Liver (tissue), 9 donors: ENCODE measurements around the gene SLC24A4. TPM values are rescaled to one million over a fixed set of nuclear protein-coding genes. Genes with fewer than 3 reads are reported as not detected.

ENCODE experiments used
- DNase-seq: peaks from one replicate; pipeline ENCODE4 v3.0.0-alpha.2; 2017; ENCODE audit warnings: low spot score
- H3K27ac ChIP-seq, 2 donors: one replicate each; pipeline ENCODE4 v1.7.0; 2013; ENCODE audit warnings: inconsistent platforms in 2 of 2, low read length in 2 of 2, control low read depth in 1 of 2, low read depth in 1 of 2, mild to moderate bottlenecking in 1 of 2
- H3K27me3 ChIP-seq, 4 donors: one replicate each; pipeline versions ENCODE4 v1.6.1 to v1.7.0; 2013; ENCODE audit warnings: low read length in 3 of 4, inconsistent platforms in 1 of 4, mild to moderate bottlenecking in 1 of 4, moderate library complexity in 1 of 4; ENCODE audit not compliant: control insufficient read depth in 4 of 4, insufficient read depth in 4 of 4
- H3K36me3 ChIP-seq, 4 donors: one replicate each; pipeline versions ENCODE4 v1.6.1 to v1.7.0; 2013; ENCODE audit warnings: low read length in 3 of 4, mild to moderate bottlenecking in 3 of 4, low read depth in 1 of 4, moderate library complexity in 1 of 4; ENCODE audit not compliant: control insufficient read depth in 4 of 4, insufficient read depth in 3 of 4
- H3K4me1 ChIP-seq, 4 donors: one replicate each; pipeline versions ENCODE4 v1.6.1 to v1.7.0; 2013; ENCODE audit warnings: low read length in 3 of 4, mild to moderate bottlenecking in 3 of 4, moderate library complexity in 1 of 4; ENCODE audit not compliant: control insufficient read depth in 4 of 4, insufficient read depth in 4 of 4
- H3K4me3 ChIP-seq, 3 donors: one replicate each; pipeline versions ENCODE4 v1.6.1 to v1.7.0; 2013; ENCODE audit warnings: low read length in 3 of 3, control low read depth in 1 of 3, low read depth in 1 of 3, mild to moderate bottlenecking in 1 of 3
- H3K9ac ChIP-seq, 2 donors: one replicate each; pipeline ENCODE4 v1.7.0; 2013; ENCODE audit warnings: low read length in 2 of 2, mild to moderate bottlenecking in 2 of 2, moderate library complexity in 2 of 2, control low read depth in 1 of 2, low read depth in 1 of 2
- H3K9me3 ChIP-seq, 4 donors: one replicate each; pipeline versions ENCODE4 v1.6.1 to v1.7.0; 2013; ENCODE audit warnings: low read length in 3 of 4; ENCODE audit not compliant: control insufficient read depth in 4 of 4
- EGR1 ChIP-seq, 2 donors: IDR thresholded peaks; 2 replicates each; pipeline ENCODE4 v1.6.1; 2016 to 2018; ENCODE audit warnings: antibody characterized with exemption in 2 of 2, low read depth in 2 of 2
- FOXA1 ChIP-seq: IDR thresholded peaks from 2 replicates; pipeline ENCODE4 v1.6.1; 2016; ENCODE audit warnings: antibody characterized with exemption
- FOXA2 ChIP-seq: IDR thresholded peaks from 2 replicates; pipeline ENCODE4 v1.6.1; 2016; ENCODE audit warnings: antibody characterized with exemption
- GABPA ChIP-seq, 2 donors: IDR thresholded peaks in 1 of 2; conservative IDR thresholded peaks in 1 of 2; 2 replicates each; pipeline ENCODE4 v1.6.1; 2016; ENCODE audit warnings: antibody characterized with exemption in 2 of 2, mild to moderate bottlenecking in 1 of 2, moderate library complexity in 1 of 2
- HNF4G ChIP-seq: IDR thresholded peaks from 2 replicates; pipeline ENCODE4 v1.6.1; 2016; ENCODE audit warnings: antibody characterized with exemption
- JUND ChIP-seq, 2 donors: IDR thresholded peaks; 2 replicates each; pipeline ENCODE4 v1.6.1; 2016; ENCODE audit warnings: antibody characterized with exemption in 2 of 2
- NR2F2 ChIP-seq: IDR thresholded peaks from 2 replicates; pipeline ENCODE4 v1.6.1; 2016; ENCODE audit warnings: antibody characterized with exemption
- RXRA ChIP-seq, 2 donors: IDR thresholded peaks; 2 replicates each; pipeline ENCODE4 v1.6.1; 2017 to 2018; ENCODE audit warnings: antibody characterized with exemption in 2 of 2, mild to moderate bottlenecking in 1 of 2
- TAF1 ChIP-seq: conservative IDR thresholded peaks from 2 replicates; pipeline ENCODE4 v1.6.1; 2016; ENCODE audit warnings: antibody characterized with exemption, mild to moderate bottlenecking
- YY1 ChIP-seq: IDR thresholded peaks from 2 replicates; pipeline ENCODE4 v1.6.1; 2016; ENCODE audit warnings: antibody characterized with exemption, mild to moderate bottlenecking
- WGBS: extraction: QIAGEN DNeasy Blood & Tissue Kit; methylation state at CpG from one replicate; pipeline ENCODE4 v1.1.7; 2013; 5-methylcytosine and 5-hydroxymethylcytosine counted together
- polyA plus RNA-seq, 2 donors: library from polyadenylated mRNA; stranded (reverse) in 1 of 2; unstranded in 1 of 2; fragments of 200-250 nt in 1 of 2; fragments of >200 nt in 1 of 2; fragmentation: Nextera tagmentation in 1 of 2; extraction: Ambion mirVana in 1 of 2; gene quantifications; one replicate each; pipeline versions ENCODE4 v1.2.1 to v1.2.3, GENCODE V29; 2013 to 2015
- total RNA-seq, 2 donors: library from RNA; depleted of rRNA; stranded (reverse); fragments of >200 nt; gene quantifications; one replicate each; pipeline ENCODE4 v1.2.3, GENCODE V29; 2014
- TF ChIP-seq, protein P1 (sequence below): IDR thresholded peaks from 2 replicates; pipeline ENCODE4 v1.6.1; 2016; ENCODE audit warnings: antibody characterized with exemption, mild to moderate bottlenecking
- TF ChIP-seq, protein P2 (sequence below): IDR thresholded peaks from 2 replicates; pipeline ENCODE4 v1.6.1; 2016; ENCODE audit warnings: antibody characterized with exemption
- donor health status: healthy.
- donor health status: healthy.
- donor health status: healthy.
- donor health status: healthy.
- donor health status: healthy.

SLC24A4 gene
- total and polyA plus RNA-seq, 4 donors, result 0.06 to 0.23 (median 0.12) TPM

DNA sequence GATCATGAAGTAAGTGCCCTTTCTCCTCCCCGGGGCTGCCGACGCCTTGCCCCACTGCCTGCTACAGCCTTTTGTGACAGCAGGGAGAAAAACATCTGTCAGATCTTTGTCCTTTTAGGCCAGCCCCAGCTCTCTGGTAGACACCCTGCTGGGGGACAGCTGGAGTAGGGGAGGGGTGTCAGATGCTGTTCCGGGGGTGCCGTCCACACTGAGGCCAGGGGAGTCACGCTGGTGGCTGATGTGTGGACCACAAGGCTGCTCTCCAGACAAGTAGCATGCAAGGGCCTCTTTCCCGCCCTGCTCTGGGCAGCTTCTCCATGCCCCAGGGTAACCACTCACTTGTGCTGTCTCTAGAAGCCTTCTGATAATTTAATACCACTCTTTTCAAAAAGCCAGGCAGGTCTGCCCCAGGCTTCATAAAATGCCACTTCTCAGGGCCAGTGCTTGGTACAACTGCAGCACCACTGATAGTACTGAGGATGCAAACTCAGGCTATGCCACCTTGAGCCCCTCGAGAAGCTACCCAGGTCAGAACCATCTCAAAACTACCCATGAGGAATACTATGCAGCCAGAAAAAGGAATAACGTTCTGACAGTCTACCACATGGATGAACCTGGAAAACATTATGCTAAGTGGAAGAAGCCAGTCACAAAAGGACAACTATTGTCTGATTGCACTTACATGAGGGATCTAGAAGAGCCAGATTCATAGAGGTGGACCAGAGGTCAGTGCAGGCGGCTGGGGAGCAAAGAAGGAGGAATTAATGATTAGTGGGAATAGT lies 124.6 kb downstream of the SLC24A4 start:
- Histone ChIP-seq H3K9me3 (no peaks in the 10 kb centered on the region), H3K27ac (no peak overlapping the region), H3K27me3 (no peaks in the 10 kb centered on the region), H3K4me1 (no peaks in the 10 kb centered on the region), H3K4me3 (no peak overlapping the region), H3K36me3 (no peaks in the 10 kb centered on the region), H3K9ac (no peak overlapping the region)
- TF ChIP-seq NR2F2 (no peak), RXRA (IDR thresholded peaks at IDR 0.05) (no peak), TAF1 (no peak), EGR1 (IDR thresholded peaks at IDR 0.05; ENCODE audit: low read depth in 2 of 2) (no peak), FOXA2 (no peak), FOXA1 (no peak), HNF4G (no peak)
- TF ChIP-seq, protein P1, sequence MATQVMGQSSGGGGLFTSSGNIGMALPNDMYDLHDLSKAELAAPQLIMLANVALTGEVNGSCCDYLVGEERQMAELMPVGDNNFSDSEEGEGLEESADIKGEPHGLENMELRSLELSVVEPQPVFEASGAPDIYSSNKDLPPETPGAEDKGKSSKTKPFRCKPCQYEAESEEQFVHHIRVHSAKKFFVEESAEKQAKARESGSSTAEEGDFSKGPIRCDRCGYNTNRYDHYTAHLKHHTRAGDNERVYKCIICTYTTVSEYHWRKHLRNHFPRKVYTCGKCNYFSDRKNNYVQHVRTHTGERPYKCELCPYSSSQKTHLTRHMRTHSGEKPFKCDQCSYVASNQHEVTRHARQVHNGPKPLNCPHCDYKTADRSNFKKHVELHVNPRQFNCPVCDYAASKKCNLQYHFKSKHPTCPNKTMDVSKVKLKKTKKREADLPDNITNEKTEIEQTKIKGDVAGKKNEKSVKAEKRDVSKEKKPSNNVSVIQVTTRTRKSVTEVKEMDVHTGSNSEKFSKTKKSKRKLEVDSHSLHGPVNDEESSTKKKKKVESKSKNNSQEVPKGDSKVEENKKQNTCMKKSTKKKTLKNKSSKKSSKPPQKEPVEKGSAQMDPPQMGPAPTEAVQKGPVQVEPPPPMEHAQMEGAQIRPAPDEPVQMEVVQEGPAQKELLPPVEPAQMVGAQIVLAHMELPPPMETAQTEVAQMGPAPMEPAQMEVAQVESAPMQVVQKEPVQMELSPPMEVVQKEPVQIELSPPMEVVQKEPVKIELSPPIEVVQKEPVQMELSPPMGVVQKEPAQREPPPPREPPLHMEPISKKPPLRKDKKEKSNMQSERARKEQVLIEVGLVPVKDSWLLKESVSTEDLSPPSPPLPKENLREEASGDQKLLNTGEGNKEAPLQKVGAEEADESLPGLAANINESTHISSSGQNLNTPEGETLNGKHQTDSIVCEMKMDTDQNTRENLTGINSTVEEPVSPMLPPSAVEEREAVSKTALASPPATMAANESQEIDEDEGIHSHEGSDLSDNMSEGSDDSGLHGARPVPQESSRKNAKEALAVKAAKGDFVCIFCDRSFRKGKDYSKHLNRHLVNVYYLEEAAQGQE, result no peak
- no peak for DNase-seq
- 92% methylated on average over 10 of the region's 10 CpGs for WGBS

DNA sequence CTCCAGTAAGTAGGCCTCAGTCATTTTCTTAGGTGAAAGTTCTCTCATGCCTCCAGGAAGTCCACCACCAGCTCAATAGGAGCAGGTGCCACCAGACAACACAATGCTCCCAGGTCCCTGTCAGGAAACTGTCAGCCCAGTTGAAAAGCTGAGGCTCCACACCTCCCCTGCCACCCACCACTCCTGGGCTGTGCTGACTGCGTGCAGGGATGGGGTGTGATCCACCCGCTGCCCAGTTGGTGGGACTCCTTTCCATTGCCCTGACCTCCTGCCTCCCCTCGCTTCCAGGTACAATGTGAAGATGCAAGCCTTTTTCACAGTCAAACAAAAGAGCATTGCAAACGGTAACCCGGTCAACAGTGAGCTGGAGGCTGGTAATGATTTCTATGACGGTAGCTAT lies 125.8 kb downstream of the SLC24A4 start:
- 84% methylated on average over 6 of the region's 6 CpGs for WGBS
- H3K9me3 ChIP-seq, result no peaks in the 10 kb centered on the region
- H3K27ac ChIP-seq, result no peak overlapping the region
- no peaks in the 10 kb centered on the region for H3K4me1 ChIP-seq
- H3K9ac ChIP-seq, result no peak overlapping the region
- H3K4me3 ChIP-seq, result no peak overlapping the region
- H3K36me3 ChIP-seq, result no peaks in the 10 kb centered on the region
- no peak for DNase-seq
- no peak for TF ChIP-seq HNF4G
- TF ChIP-seq JUND (IDR thresholded peaks at IDR 0.05), result no peak
- TF ChIP-seq RXRA (IDR thresholded peaks at IDR 0.05), result no peak
- TF ChIP-seq YY1, result no peak
- TF ChIP-seq NR2F2, result no peak
- no peaks in the 10 kb centered on the region for H3K27me3 ChIP-seq

DNA sequence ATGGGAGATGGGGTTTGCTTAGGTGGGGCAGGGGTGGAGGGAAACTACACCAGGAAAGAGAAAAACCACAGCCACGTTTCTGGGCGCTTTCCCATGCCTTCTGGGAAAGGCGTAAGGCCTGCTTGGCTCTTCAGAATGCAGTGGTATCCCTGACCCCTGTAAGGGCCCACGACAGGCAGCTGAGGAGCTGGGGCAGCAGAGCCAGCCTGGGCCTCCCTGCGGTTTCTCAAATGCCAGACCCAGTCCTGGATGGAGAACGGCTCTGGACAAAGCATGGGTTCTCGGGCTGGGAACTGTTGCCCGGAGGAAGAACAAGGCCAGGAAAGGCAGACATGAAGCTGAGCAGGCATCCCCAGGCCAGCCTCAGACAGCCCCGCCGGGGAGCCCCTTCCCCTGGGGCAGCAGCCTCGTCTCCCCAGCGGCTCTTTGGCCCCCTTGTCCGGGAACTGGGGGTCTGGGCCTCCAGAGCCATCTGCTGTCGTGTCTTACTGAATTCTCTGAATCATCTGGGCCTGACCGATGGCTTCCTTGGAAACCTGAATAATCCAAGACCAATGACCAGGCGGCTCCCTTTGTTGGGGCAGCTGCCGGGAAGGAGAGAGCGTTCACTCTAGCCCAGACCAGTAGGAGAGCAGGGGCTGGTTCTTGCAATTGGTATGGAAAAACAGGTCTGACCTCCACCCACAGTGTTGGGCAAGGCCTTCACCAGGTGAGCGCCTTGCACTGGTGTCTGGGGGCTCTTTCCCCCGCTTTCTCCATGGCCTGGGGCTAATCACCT lies 126.6 kb downstream of the SLC24A4 start:
- no peak overlapping the region for H3K27ac ChIP-seq
- 94% methylated on average over 20 of the region's 20 CpGs for WGBS
- TF ChIP-seq TAF1 (no peak), GABPA (IDR thresholded peaks at IDR 0.05 in 1 of 2, conservative IDR thresholded peaks at IDR 0.05 in 1 of 2) (no peak), EGR1 (IDR thresholded peaks at IDR 0.05; ENCODE audit: low read depth in 2 of 2) (no peak)
- TF ChIP-seq, protein P2, sequence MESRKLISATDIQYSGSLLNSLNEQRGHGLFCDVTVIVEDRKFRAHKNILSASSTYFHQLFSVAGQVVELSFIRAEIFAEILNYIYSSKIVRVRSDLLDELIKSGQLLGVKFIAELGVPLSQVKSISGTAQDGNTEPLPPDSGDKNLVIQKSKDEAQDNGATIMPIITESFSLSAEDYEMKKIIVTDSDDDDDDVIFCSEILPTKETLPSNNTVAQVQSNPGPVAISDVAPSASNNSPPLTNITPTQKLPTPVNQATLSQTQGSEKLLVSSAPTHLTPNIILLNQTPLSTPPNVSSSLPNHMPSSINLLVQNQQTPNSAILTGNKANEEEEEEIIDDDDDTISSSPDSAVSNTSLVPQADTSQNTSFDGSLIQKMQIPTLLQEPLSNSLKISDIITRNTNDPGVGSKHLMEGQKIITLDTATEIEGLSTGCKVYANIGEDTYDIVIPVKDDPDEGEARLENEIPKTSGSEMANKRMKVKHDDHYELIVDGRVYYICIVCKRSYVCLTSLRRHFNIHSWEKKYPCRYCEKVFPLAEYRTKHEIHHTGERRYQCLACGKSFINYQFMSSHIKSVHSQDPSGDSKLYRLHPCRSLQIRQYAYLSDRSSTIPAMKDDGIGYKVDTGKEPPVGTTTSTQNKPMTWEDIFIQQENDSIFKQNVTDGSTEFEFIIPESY, result no peak
- no peaks in the 10 kb centered on the region for H3K9me3 ChIP-seq
- H3K4me3 ChIP-seq, result no peak overlapping the region
- H3K4me1 ChIP-seq, result no peaks in the 10 kb centered on the region
- H3K36me3 ChIP-seq, result no peaks in the 10 kb centered on the region
- no peaks in the 10 kb centered on the region for H3K27me3 ChIP-seq
- H3K9ac ChIP-seq, result no peak overlapping the region
- DNase-seq, result no peak
